ENCODE data around the gene MAPK8IP1.

The MAPK8IP1 gene

DNA sequence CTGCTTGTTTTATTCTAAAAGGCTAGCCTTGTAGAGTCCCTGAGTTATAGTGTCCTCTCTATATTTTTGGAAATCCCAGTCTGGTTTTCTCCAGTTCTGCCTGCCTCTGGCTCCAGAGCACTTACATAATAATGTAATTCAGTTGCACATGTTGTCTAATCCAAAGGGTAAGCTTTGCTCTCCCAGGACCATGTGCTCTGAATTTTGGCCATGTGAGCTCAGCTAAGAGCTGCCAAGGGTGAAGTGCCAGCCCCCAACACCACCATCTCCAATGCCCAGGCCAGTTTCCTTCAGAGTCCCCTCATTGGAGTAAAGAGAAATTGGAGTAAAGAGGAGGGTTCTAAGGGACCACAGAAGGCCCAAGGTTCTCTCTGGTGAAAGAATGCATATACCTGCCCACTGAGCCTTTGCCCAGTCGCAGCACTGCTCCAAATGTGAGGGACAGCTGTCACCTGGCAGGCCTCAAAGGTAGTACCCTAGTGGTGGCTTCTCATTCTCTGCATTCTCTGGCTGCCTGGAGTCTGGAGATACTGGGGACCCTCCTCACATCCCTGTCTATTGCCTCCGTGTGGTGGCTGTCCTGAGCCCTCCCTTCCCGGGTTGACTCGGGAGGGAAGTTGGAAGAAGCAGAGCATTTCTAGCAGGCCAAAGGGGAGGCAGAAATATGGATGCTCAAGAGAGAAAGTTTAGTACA, 33.3 kb upstream of the MAPK8IP1 start:
- no peaks in the 10 kb centered on the region for H3K9me3 Mint-ChIP-seq
- ATAC-seq (replicated peaks) (no peak), DNase-seq (no peak)
- peaks cover 27 to 32% of the 10 kb centered on the region in 2 donors for H3K4me1 Mint-ChIP-seq (ENCODE audit: low read depth in 2 of 2)
- H3K4me3 Mint-ChIP-seq: no peak overlapping the region
- no peak overlapping the region for H3K27ac Mint-ChIP-seq
- no peaks in the 10 kb centered on the region for H3K27me3 Mint-ChIP-seq
- peaks cover 34% of the 10 kb centered on the region for H3K36me3 Mint-ChIP-seq (ENCODE audit: insufficient read depth)

DNA sequence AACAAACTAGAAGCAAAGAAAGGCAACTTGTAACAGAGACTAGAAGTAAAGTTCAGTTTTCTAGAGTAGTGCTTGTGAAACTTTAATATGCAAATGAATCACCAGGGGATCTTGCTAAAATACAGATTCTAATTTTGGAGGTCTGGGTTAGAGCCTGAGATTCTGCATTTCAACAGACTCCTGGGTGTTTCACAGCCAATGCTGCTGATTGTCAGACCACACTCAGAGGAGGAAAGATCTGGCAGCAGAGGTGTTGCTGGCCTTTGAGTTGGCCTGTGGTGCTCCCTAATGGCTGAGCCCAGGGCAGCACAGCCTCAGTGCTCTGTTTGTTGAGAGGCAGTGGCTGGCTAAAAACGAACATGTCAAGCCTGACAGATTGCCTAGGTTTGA, 32.7 kb upstream of the MAPK8IP1 start:
- Mint-ChIP-seq H3K36me3 (ENCODE audit: insufficient read depth) (peaks cover 35% of the 10 kb centered on the region), H3K27ac (no peak overlapping the region), H3K4me1 (ENCODE audit: low read depth in 2 of 2) (peaks cover 27 to 36% of the 10 kb centered on the region in 2 donors), H3K9me3 (no peaks in the 10 kb centered on the region), H3K4me3 (no peak overlapping the region), H3K27me3 (no peaks in the 10 kb centered on the region)
- ATAC-seq (replicated peaks): no peak
- no peak for DNase-seq

DNA sequence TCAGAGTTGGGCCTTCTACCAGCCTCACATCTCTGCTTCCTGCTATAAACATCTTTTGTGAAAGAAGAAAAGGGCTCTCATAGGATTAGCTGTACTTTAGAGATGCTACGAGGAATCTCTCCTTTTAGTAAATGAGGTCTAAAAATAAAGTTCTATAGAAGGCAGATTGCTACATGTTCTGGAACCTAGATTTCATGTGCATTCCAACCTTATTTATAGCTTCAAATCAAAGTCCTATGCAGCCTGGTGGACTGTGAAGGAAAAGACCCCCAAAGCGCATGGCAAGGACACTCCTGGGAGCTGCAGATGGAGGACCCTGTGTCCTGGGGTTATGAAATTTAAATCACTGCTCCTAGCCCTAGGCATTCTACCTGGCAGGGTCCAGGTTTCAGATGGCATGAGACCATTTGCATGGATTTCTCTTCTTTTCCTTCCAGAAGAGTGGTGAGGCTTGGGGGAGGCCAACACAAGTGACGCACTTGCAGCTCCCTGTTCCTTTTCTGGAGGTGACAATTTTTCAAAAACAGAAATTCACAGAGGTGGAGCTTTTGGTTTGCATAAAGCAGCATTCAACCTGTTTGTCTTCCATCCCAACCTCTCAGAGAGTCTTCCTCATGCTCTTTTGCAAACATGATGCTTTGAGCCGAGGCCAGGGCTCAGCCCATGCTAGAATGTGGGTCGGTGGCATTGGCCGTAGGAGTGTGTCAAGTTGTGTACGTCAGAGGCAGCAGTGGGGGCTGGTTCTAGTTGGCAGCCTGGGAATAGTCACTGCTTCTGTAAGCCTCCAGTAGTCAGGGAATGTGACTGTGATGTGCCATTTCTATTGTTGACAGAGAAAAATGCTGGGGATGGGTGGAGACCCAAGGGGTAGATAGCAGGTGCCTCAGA, 31.9 kb upstream of the MAPK8IP1 start:
- DNase-seq: no peak
- Mint-ChIP-seq H3K27me3 (no peaks in the 10 kb centered on the region), H3K36me3 (ENCODE audit: insufficient read depth) (peaks cover 39% of the 10 kb centered on the region), H3K9me3 (no peaks in the 10 kb centered on the region), H3K4me3 (no peak overlapping the region), H3K27ac (no peak overlapping the region), H3K4me1 (ENCODE audit: low read depth in 2 of 2) (peaks cover 27 to 31% of the 10 kb centered on the region in 2 donors)
- ATAC-seq (replicated peaks): no peak

DNA sequence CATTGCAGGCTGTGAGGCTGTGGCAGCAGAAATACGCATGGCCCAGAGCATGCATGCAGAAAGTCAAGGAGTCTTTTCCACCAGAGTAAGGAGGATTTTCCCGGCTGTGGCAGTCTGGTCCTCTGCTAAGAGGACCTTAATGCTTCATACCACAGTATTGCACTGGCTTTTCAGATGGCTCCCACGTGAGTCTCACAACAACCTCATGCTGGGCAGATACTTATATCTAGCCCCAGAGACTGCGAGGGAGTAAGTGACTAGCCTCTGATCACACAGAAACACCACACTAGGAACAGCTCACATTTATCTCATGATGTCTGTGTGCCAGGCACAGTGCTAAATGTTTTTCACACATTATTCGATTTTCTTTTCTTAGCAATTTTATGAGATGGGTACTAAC, 30.1 kb upstream of the MAPK8IP1 start:
- DNase-seq (no peak), ATAC-seq (replicated peaks) (no peak)
- Mint-ChIP-seq H3K27ac (peak overlapping the region in 1 of 2 donors; percentile 10), H3K36me3 (ENCODE audit: insufficient read depth) (peaks cover 50% of the 10 kb centered on the region), H3K9me3 (no peaks in the 10 kb centered on the region), H3K4me1 (ENCODE audit: low read depth in 2 of 2) (peaks cover 17% of the 10 kb centered on the region in 2 donors), H3K27me3 (no peaks in the 10 kb centered on the region), H3K4me3 (no peak overlapping the region)

DNA sequence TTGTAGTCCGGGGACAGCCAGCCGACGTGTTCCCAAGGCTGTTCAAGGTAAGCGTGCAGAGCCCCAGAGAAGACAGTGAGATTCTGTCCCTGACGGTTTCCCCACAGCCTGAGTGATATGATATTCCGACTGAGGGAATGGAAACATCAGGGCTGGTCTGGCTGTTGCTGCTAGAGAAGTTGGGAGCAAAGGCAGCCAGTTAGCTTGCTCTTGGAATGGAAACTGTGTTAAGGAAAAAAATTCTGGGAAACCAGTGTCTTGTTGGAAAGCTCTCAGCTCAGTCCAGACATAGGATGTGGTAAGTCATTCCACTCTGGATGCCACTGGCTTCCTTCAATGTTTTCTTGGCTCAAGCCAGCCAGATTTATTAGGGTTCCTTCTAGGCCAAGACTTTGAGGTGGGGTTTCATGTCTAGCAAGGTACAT, 29.4 kb upstream of the MAPK8IP1 start:
- Mint-ChIP-seq H3K27me3 (no peaks in the 10 kb centered on the region), H3K27ac (no peak overlapping the region), H3K4me1 (ENCODE audit: low read depth in 2 of 2) (peaks cover 11 to 13% of the 10 kb centered on the region in 2 donors), H3K9me3 (no peaks in the 10 kb centered on the region), H3K4me3 (no peak overlapping the region), H3K36me3 (ENCODE audit: insufficient read depth) (peaks cover 54% of the 10 kb centered on the region)
- DNase-seq (no peak), ATAC-seq (replicated peaks) (no peak)

DNA sequence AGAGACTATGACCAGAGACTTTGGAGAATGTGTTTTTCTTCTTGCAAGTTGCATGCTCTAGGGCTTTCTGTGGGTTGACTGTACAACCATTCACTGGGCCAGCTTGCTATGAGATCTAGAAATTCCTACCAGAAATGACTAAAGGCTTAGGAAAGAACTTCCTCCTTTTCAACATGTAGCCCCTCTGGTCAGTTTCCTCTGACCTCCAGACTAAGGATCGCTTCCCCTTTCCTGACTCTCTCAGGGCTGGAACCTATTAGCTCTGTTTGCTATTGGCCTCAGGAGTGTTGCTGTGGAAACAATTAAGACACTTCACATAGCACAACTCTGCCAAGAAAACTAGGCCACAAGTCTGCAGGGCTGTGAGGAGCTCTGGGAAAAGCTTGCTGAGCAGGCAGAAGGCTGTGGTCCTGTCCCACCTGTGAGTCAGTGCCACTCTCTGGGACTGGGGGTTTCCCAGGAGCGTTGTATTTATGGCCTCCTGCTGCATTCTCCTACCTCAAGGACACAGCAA, 27.4 kb upstream of the MAPK8IP1 start:
- DNase-seq (no peak), ATAC-seq (replicated peaks) (peak; percentile 27)
- peak overlapping the region in 1 of 2 donors; percentile 85 for H3K27ac Mint-ChIP-seq
- no peak overlapping the region for H3K4me3 Mint-ChIP-seq
- H3K27me3 Mint-ChIP-seq: no peaks in the 10 kb centered on the region
- peaks cover 8% of the 10 kb centered on the region in 2 donors for H3K4me1 Mint-ChIP-seq (ENCODE audit: low read depth in 2 of 2)
- H3K36me3 Mint-ChIP-seq (ENCODE audit: insufficient read depth): peaks cover 65% of the 10 kb centered on the region
- no peaks in the 10 kb centered on the region for H3K9me3 Mint-ChIP-seq

DNA sequence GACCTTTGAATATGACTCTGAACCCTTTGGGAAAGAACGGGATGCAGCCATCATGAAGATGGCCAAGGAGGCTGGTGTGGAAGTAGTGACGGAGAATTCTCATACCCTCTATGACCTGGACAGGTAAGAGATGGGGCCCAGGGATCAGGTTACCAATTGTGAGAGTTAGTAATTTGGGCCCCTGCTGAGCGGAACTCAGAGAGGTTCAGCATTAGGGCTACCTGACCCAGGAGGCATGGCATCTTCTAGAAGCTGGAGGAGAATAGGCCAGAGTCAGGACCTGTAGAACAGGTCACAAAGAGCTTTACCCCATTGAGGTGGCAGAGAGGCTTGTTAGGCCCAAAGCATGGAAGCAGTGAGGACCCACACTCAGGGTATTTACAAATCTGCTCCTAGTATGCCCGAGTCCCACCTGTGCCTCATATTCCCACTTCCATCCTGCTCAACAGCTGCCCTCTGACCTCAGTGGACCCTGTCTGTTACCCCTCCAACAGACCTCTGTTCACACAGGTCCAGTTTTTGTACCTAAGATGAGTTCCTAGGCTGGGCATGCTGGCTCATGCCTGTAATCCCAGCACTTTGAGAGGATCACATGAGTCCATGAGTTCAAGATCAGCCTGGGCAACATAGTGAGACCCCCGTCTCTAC, 26.6 kb upstream of the MAPK8IP1 start:
- Mint-ChIP-seq H3K27me3 (no peaks in the 10 kb centered on the region), H3K4me1 (ENCODE audit: low read depth in 2 of 2) (peaks cover 7 to 8% of the 10 kb centered on the region in 2 donors), H3K9me3 (no peaks in the 10 kb centered on the region), H3K27ac (peak overlapping the region in 1 of 2 donors; percentile 85), H3K4me3 (no peak overlapping the region), H3K36me3 (ENCODE audit: insufficient read depth) (peaks cover 74% of the 10 kb centered on the region)
- DNase-seq (no peak), ATAC-seq (replicated peaks) (no peak)

DNA sequence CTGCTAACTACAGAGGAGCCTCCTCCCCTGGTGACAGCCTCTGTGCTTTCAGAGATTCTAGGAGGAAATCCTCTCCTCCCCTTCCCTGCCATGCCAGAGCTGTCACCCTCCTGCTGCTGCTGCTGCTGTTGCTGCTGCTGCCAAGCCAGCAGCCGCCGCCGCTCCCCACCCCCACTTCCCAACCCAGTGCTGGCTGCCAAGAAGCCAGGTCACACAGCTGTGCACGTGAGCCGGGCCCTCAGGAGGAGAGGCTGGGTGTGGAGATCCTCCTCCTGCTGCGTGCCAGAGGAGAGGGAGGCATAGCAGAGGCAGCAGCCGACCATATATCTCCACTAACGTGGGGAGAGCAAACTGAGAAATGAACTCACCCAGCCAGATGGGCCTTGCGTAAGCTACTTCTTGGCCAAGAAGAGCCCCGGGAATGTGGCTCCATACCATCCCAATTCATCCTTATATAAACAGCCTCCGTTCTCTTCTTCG, 25.8 kb upstream of the MAPK8IP1 start:
- no peaks in the 10 kb centered on the region for H3K9me3 Mint-ChIP-seq
- H3K27me3 Mint-ChIP-seq: no peaks in the 10 kb centered on the region
- peaks cover 6 to 8% of the 10 kb centered on the region in 2 donors for H3K4me1 Mint-ChIP-seq (ENCODE audit: low read depth in 2 of 2)
- DNase-seq (no peak), ATAC-seq (replicated peaks) (no peak)
- H3K27ac Mint-ChIP-seq: peak overlapping the region in 1 of 2 donors; percentile 85
- H3K4me3 Mint-ChIP-seq: no peak overlapping the region
- H3K36me3 Mint-ChIP-seq (ENCODE audit: insufficient read depth): peaks cover 74% of the 10 kb centered on the region

DNA sequence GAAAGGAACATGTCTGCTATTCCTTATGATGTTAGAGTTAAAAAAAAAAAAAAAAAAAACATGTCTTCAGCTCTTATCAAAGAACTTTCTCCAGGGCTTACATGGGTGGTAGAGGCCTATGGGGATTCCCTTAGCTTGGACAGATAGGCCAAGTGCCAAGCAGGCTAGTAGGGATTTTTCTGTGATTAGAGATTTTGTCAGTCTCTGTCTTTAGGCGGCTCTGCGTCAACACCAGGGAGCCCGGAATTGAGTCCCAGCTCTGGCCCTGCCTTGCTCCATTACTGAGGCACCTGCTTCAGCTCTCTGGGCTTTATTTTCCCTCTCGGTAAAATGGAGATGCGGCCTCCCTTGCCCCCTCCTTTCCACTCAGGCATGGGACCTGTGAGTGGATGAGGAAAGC, 25.1 kb upstream of the MAPK8IP1 start:
- Mint-ChIP-seq H3K4me1 (ENCODE audit: low read depth in 2 of 2) (peaks cover 4 to 8% of the 10 kb centered on the region in 2 donors), H3K27ac (no peak overlapping the region), H3K4me3 (no peak overlapping the region), H3K27me3 (no peaks in the 10 kb centered on the region), H3K36me3 (ENCODE audit: insufficient read depth) (peaks cover 78% of the 10 kb centered on the region), H3K9me3 (no peaks in the 10 kb centered on the region)
- DNase-seq: no peak
- no peak for ATAC-seq (replicated peaks)

DNA sequence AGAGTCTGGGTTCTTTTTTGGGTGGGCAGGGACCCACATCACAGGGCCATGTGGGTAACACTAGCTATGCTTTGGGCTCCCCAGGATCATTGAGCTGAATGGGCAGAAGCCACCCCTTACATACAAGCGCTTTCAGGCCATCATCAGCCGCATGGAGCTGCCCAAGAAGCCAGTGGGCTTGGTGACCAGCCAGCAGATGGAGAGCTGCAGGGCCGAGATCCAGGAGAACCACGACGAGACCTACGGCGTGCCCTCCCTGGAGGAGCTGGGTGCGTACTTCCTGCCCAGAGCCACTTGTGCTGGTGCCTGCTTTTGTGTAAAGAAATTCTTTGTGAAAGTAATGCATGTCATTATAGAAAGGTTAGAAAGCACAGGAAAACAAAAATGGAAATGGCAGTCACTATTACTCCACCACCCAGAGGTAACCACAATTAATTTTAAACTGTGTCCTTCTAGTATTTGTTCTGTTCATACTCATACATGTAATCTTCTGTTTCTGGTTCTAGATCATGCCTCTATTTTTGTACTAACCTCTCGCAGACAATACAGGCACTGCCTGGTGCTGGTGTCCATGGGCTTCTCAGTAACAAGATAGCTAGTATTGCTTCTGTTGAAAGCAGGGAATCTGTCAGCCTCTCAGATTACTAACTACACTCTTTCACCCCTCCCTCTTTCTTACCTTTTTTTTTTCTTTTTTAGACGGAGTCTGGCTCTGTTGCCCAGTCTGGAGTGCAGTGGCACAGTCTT, 24.5 kb upstream of the MAPK8IP1 start:
- Mint-ChIP-seq H3K27me3 (no peaks in the 10 kb centered on the region), H3K27ac (peak overlapping the region in 1 of 2 donors; percentile 32), H3K4me3 (no peak overlapping the region), H3K4me1 (ENCODE audit: low read depth in 2 of 2) (peaks cover 4 to 8% of the 10 kb centered on the region in 2 donors), H3K36me3 (ENCODE audit: insufficient read depth) (peaks cover 81% of the 10 kb centered on the region), H3K9me3 (no peaks in the 10 kb centered on the region)
- ATAC-seq (replicated peaks): no peak
- no peak for DNase-seq

DNA sequence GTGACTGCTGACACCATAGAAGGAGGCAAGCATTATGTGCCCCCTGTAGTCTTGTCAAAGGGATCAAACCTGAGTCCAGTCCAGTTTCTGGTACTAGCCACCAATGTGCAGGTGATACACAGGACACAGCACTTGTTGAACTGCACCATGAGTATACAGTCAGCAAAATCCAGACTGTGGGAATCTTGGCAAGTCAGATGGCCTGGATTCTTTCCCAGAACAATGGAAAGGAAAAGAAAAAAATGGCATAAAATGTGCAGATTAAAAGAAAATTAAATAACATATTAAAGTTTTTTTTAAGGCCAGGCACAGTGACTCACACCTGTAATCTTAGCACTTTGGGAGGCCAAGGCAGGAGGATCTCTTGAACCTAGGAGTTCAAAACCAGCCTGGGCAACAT, 21.4 kb upstream of the MAPK8IP1 start:
- Mint-ChIP-seq H3K4me1 (ENCODE audit: low read depth in 2 of 2) (peaks cover 0 to 4% of the 10 kb centered on the region in 2 donors), H3K36me3 (ENCODE audit: insufficient read depth) (peaks cover 82% of the 10 kb centered on the region), H3K9me3 (no peaks in the 10 kb centered on the region), H3K27ac (no peak overlapping the region), H3K27me3 (no peaks in the 10 kb centered on the region), H3K4me3 (no peak overlapping the region)
- ATAC-seq (replicated peaks) (no peak), DNase-seq (no peak)

DNA sequence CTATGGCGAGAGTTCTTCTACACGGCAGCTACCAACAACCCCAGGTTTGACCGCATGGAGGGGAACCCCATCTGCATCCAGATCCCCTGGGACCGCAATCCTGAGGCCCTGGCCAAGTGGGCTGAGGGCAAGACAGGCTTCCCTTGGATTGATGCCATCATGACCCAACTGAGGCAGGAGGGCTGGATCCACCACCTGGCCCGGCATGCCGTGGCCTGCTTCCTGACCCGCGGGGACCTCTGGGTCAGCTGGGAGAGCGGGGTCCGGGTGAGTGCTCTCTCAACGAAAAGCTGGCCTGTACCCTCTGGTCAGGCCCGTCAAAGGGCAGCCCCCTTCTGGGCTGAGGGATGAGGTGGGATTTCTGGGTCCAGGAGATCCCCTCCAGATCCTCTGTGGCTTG, 15.9 kb upstream of the MAPK8IP1 start:
- no peak for DNase-seq
- no peak overlapping the region for H3K4me3 Mint-ChIP-seq
- H3K27ac Mint-ChIP-seq: no peak overlapping the region
- H3K36me3 Mint-ChIP-seq (ENCODE audit: insufficient read depth): peaks cover 83% of the 10 kb centered on the region
- H3K27me3 Mint-ChIP-seq: no peaks in the 10 kb centered on the region
- peaks cover 0 to 9% of the 10 kb centered on the region in 2 donors for H3K4me1 Mint-ChIP-seq (ENCODE audit: low read depth in 2 of 2)
- ATAC-seq (replicated peaks): no peak
- no peaks in the 10 kb centered on the region for H3K9me3 Mint-ChIP-seq

DNA sequence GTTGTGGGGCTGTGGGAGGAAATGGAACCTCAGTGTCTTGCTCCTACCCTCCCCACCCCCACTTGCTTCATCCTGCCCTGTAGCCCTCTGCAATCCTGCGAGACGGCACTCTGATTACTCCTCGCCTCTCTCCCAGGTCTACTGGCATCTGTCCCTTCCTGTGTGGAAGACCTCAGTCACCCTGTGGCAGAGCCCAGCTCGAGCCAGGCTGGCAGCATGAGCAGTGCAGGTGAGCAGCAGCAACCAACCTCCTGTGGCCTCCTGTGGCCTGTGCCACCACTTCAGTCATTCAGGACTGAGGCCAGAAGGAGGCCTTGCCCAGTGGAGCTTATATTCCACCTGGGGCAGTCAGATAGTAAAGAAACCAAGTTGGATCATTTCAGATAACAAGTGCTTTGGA, 14.7 kb upstream of the MAPK8IP1 start:
- ATAC-seq (replicated peaks) (no peak), DNase-seq (no peak)
- H3K27me3 Mint-ChIP-seq: no peaks in the 10 kb centered on the region
- peaks cover 85% of the 10 kb centered on the region for H3K36me3 Mint-ChIP-seq (ENCODE audit: insufficient read depth)
- H3K4me3 Mint-ChIP-seq: no peak overlapping the region
- H3K9me3 Mint-ChIP-seq: no peaks in the 10 kb centered on the region
- peaks cover 0 to 9% of the 10 kb centered on the region in 2 donors for H3K4me1 Mint-ChIP-seq (ENCODE audit: low read depth in 2 of 2)
- peak overlapping the region in 1 of 2 donors; percentile 77 for H3K27ac Mint-ChIP-seq

Data from effector memory CD8-positive, alpha-beta T cell (primary cell).